OCI-LY3 (cell line): ENCODE results near the gene TMA7.
A peak's percentile ranks its signal among the peaks of the same experiment; 100 is the strongest.

Experiments
- H2AFZ ChIP-seq: fragments of 200-600, 300-600 bp; shearing (Covaris generic); 2 replicates; pipeline ENCODE4 v1.6.0; 2014; ENCODE audit warnings: antibody characterized with exemption, low read depth, low read length
- H3K27ac ChIP-seq: fragments of 200-600, 300-600 bp; sonication (generic); 2 replicates; pipeline ENCODE4 v1.5.1; 2014; ENCODE audit warnings: mild to moderate bottlenecking, low read length, moderate library complexity, mixed read lengths
- H3K27me3 ChIP-seq: fragments of 200-600, 300-600 bp; sonication (generic); 2 replicates; pipeline ENCODE4 v1.6.1; 2014; ENCODE audit warnings: low read depth, low read length, mixed read lengths
- H3K36me3 ChIP-seq: fragments of 200-600, 300-600 bp; sonication (generic); replicated peaks from 2 replicates; pipeline ENCODE3; 2014; ENCODE audit warnings: low read depth, low read length, mixed read lengths
- H3K4me1 ChIP-seq: fragments of 300-600, 200-600 bp; sonication (generic); 2 replicates; pipeline ENCODE4 v1.6.1; 2014; ENCODE audit warnings: low read length, mixed read lengths
- H3K4me2 ChIP-seq: fragments of 200-600, 300-600 bp; sonication (generic); 2 replicates; pipeline ENCODE4 v1.6.1; 2014; ENCODE audit warnings: low read length, mixed read lengths
- H3K4me3 ChIP-seq: fragments of 300-600, 200-600 bp; sonication (generic); 2 replicates; pipeline ENCODE4 v1.5.1; 2014; ENCODE audit warnings: antibody characterized with exemption, mild to moderate bottlenecking, low read length, moderate library complexity
- H3K79me2 ChIP-seq: fragments of 300-600, 200-600 bp; shearing (Covaris generic); 2 replicates; pipeline ENCODE4 v1.6.1; 2014; ENCODE audit warnings: mild to moderate bottlenecking, low read length, mixed read lengths
- H3K9ac ChIP-seq: fragments of 300-600, 200-600 bp; shearing (Covaris generic); 2 replicates; pipeline ENCODE4 v1.6.0; 2014; ENCODE audit warnings: mild to moderate bottlenecking, low read length, moderate library complexity
- H3K9me3 ChIP-seq: fragments of 200-600, 300-600 bp; shearing (Covaris generic); 2 replicates; pipeline ENCODE4 v1.6.1; 2014; ENCODE audit warnings: low read length, mixed read lengths; ENCODE audit not compliant: insufficient read depth
- H4K20me1 ChIP-seq: fragments of 200-600, 300-600 bp; sonication (generic); 2 replicates; pipeline ENCODE4 v1.6.1; 2016; ENCODE audit warnings: low read length, mixed read lengths; ENCODE audit not compliant: insufficient read depth
- CTCF ChIP-seq: fragments of 200-600, 300-600 bp; sonication (generic); IDR thresholded peaks from 2 replicates; pipeline ENCODE4 v1.5.1; 2014; ENCODE audit warnings: antibody characterized with exemption, low read length, low read depth
- EZH2phosphoT487 ChIP-seq: fragments of 200-600 bp; shearing (Covaris generic); IDR thresholded peaks from 2 replicates; pipeline ENCODE4 v1.6.1; 2018; ENCODE audit warnings: antibody characterized with exemption, mixed run types, low read depth

The TMA7 gene

GRCh38 chr3:48436855-48437254, 3.2 kb upstream of the TMA7 start:
- H3K9me3 ChIP-seq = no peaks in the 10 kb centered on the region
- no peak overlapping the region for H3K4me2 ChIP-seq
- peaks cover 36% of the 10 kb centered on the region for H3K79me2 ChIP-seq
- H3K27me3 ChIP-seq = no peaks in the 10 kb centered on the region
- peaks cover 34% of the 10 kb centered on the region for H3K4me1 ChIP-seq
- H3K36me3 ChIP-seq = peaks cover 24% of the 10 kb centered on the region
- TF ChIP-seq EZH2phosphoT487 (no peak), CTCF (no peak)
- H3K9ac ChIP-seq = no peak overlapping the region
- H4K20me1 ChIP-seq = peaks cover 4% of the 10 kb centered on the region; the same call in 1 of the 2 replicates
- no peak overlapping the region for H3K27ac ChIP-seq
- no peak overlapping the region for H3K4me3 ChIP-seq
- no peak overlapping the region for H2AFZ ChIP-seq

- no peaks in the 10 kb centered on the region for H3K27me3 ChIP-seq
- no peak for TF ChIP-seq EZH2phosphoT487
- no peak for TF ChIP-seq CTCF
- peaks cover 23% of the 10 kb centered on the region for H3K36me3 ChIP-seq
- no peak overlapping the region for H3K4me3 ChIP-seq
- H3K4me2 ChIP-seq = peak overlapping the region; percentile 61; the same call in 1 of the 2 replicates
- H3K79me2 ChIP-seq = peaks cover 44% of the 10 kb centered on the region
- H3K9me3 ChIP-seq = no peaks in the 10 kb centered on the region
- H3K4me1 ChIP-seq = peaks cover 30% of the 10 kb centered on the region
- peaks cover 4% of the 10 kb centered on the region; the same call in 1 of the 2 replicates for H4K20me1 ChIP-seq
- no peak overlapping the region for H3K9ac ChIP-seq
- no peak overlapping the region for H3K27ac ChIP-seq
- no peak overlapping the region for H2AFZ ChIP-seq
Measured at GRCh38 chr3:48437812-48438211, 2.2 kb upstream of the TMA7 start.

- TF ChIP-seq CTCF (no peak), EZH2phosphoT487 (no peak)
- Histone ChIP-seq H3K4me3 (peak overlapping the region; percentile 91), H3K36me3 (peaks cover 17% of the 10 kb centered on the region), H2AFZ (no peak overlapping the region), H3K4me2 (peak overlapping the region; percentile 70), H3K4me1 (peaks cover 33% of the 10 kb centered on the region), H3K27ac (peak overlapping the region; percentile 61), H3K79me2 (peaks cover 53% of the 10 kb centered on the region), H3K9ac (peak overlapping the region; percentile 91), H3K9me3 (no peaks in the 10 kb centered on the region), H4K20me1 (peaks cover 4% of the 10 kb centered on the region; the same call in 1 of the 2 replicates), H3K27me3 (no peaks in the 10 kb centered on the region)
Measured at GRCh38 chr3:48440590-48440958, 517 bp downstream of the TMA7 start.

GRCh38 chr3:48441940-48442339, 1.9 kb downstream of the TMA7 start:
- Histone ChIP-seq H3K79me2 (peaks cover 65% of the 10 kb centered on the region), H3K4me2 (peak overlapping the region; percentile 70), H3K27ac (no peak overlapping the region), H3K4me1 (peaks cover 34% of the 10 kb centered on the region), H2AFZ (no peak overlapping the region), H3K9me3 (no peaks in the 10 kb centered on the region), H3K36me3 (peaks cover 17% of the 10 kb centered on the region), H4K20me1 (peaks cover 4% of the 10 kb centered on the region; the same call in 1 of the 2 replicates), H3K9ac (no peak overlapping the region; the same call in 1 of the 2 replicates), H3K4me3 (peak overlapping the region; percentile 91), H3K27me3 (no peaks in the 10 kb centered on the region)
- TF ChIP-seq CTCF = no peak
- TF ChIP-seq EZH2phosphoT487 = no peak
